ENCODE data around the gene SARDH. TPM values are rescaled to one million over a fixed set of nuclear protein-coding genes. Genes with fewer than 3 reads are reported as not detected.
"Not testable (repeated sequence)": the region's sequence is repeated elsewhere in the genome, so short reads cannot be mapped to it uniquely, and the experiment has no call there.

Gene SARDH
- total and polyA plus RNA-seq, 2 donors (not counting 1 experiment from before 2014, with no cell fraction given): 2.5 to 4.8 TPM

DNA sequence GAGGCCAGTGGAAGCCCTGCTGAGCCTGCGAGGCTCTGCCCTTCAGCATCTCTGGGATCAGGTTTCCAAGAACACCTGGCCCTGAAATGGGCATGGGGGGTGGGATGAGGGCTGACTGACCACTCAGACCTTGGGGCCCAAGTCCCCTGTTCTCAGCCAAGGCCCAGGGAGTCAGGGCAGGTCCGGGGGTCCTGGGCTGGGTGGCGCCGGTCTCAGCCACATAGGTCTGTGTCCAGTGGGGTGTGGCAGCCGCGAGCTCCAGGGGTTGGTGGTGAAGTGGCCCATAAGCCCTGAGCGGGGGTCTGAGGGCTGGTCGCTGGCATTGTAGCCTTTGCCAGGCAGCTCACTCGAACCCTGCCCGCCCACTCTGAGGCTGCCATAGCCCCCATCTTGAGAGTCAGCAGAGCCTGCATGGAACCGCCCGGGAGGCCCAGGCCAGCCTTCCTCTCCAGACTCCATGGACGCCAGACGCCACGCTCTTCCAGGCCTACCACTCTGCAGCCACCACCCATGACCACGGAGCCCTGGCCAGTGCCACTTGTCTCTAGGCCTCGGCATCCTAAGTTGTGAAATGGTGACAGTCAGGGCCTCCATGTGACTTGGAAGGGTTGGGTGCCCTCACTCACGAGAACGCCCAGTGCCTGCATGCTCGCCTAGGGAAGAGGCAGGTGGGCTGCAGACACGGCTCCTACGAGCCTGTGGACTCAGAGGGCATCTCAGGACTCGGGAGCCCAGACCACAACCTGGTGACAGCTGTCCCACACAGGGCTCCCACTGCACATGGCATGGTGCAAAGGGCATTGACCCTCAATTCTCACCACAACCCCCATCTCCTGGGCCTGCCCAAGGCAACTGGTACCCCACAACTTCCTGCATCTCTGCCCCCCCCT is 108.7 kb downstream of the SARDH start:
- Histone ChIP-seq H3K4me2 (ENCODE audit: extremely low read depth, insufficient read depth, low read length) (no peak overlapping the region), H3K9me3 (ENCODE audit: control insufficient read depth, insufficient read depth, low read depth, low read length) (no peaks in the 10 kb centered on the region), H4K20me1 (ENCODE audit: control insufficient read depth, extremely low read depth, insufficient read depth, low read length) (no peaks in the 10 kb centered on the region), H3K79me2 (ENCODE audit: control insufficient read depth, insufficient read depth, low read length) (no peaks in the 10 kb centered on the region), H3K27ac (ENCODE audit: insufficient read depth, low read length) (no peak overlapping the region), H3K4me1 (ENCODE audit: control insufficient read depth, extremely low read depth, insufficient read depth, low read length) (no peaks in the 10 kb centered on the region), H2AFZ (ENCODE audit: low read length) (no peak overlapping the region), H3K27me3 (ENCODE audit: control insufficient read depth, insufficient read depth, low read length) (peaks cover 4% of the 10 kb centered on the region), H3K4me3 (replicated peaks in 1 of 4; ENCODE audit: control extremely low read depth in 1 of 4, insufficient read depth in 1 of 4, low read depth in 3 of 4, low read length in 4 of 4) (no peak overlapping the region), H3K9ac (ENCODE audit: insufficient read depth, low read length) (no peak overlapping the region), H3K36me3 (ENCODE audit: control insufficient read depth, insufficient read depth, low read length) (no peaks in the 10 kb centered on the region)
- TF ChIP-seq, protein P1, sequence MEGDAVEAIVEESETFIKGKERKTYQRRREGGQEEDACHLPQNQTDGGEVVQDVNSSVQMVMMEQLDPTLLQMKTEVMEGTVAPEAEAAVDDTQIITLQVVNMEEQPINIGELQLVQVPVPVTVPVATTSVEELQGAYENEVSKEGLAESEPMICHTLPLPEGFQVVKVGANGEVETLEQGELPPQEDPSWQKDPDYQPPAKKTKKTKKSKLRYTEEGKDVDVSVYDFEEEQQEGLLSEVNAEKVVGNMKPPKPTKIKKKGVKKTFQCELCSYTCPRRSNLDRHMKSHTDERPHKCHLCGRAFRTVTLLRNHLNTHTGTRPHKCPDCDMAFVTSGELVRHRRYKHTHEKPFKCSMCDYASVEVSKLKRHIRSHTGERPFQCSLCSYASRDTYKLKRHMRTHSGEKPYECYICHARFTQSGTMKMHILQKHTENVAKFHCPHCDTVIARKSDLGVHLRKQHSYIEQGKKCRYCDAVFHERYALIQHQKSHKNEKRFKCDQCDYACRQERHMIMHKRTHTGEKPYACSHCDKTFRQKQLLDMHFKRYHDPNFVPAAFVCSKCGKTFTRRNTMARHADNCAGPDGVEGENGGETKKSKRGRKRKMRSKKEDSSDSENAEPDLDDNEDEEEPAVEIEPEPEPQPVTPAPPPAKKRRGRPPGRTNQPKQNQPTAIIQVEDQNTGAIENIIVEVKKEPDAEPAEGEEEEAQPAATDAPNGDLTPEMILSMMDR (conservative IDR thresholded peaks at IDR 0.05 in 1 of 2, IDR thresholded peaks at IDR 0.05 in 1 of 2; ENCODE audit: low read depth in 1 of 2, low read length in 2 of 2): no peak
- no peak for TF ChIP-seq EZH2 (IDR thresholded peaks at IDR 0.05; ENCODE audit: low read length, missing control alignments)
- no peak for DNase-seq (ENCODE audit: low read depth in 2 of 2)

DNA sequence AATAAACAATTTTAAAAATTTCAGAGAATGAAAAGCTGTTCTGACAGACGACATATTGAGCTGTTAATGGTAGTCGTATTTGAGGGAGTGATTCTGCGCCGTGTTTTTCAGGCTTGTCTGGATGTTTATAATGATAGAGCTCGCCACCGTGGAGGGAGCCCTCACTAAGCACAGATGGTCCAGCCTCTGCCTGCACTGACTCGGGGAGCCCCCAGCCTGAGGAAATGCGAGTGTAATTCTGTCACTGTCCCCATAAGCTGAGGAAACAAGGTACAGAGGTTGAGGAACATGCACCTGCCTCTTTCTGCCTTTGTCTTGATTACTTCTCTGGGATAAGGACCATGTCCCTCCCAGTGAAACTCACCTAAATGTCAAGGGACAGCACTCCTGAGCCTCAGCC is 109.4 kb downstream of the SARDH start:
- DNase-seq (ENCODE audit: low read depth in 2 of 2): no peak
- H3K36me3 ChIP-seq (ENCODE audit: control insufficient read depth, insufficient read depth, low read length): no peaks in the 10 kb centered on the region
- H3K9me3 ChIP-seq (ENCODE audit: control insufficient read depth, insufficient read depth, low read depth, low read length): no peaks in the 10 kb centered on the region
- no peaks in the 10 kb centered on the region for H4K20me1 ChIP-seq (ENCODE audit: control insufficient read depth, extremely low read depth, insufficient read depth, low read length)
- H3K4me2 ChIP-seq (ENCODE audit: extremely low read depth, insufficient read depth, low read length): no peak overlapping the region
- no peak overlapping the region for H3K9ac ChIP-seq (ENCODE audit: insufficient read depth, low read length)
- H3K79me2 ChIP-seq (ENCODE audit: control insufficient read depth, insufficient read depth, low read length): no peaks in the 10 kb centered on the region
- H3K4me1 ChIP-seq (ENCODE audit: control insufficient read depth, extremely low read depth, insufficient read depth, low read length): no peaks in the 10 kb centered on the region
- peaks cover 4% of the 10 kb centered on the region for H3K27me3 ChIP-seq (ENCODE audit: control insufficient read depth, insufficient read depth, low read length)
- no peak for TF ChIP-seq EZH2 (IDR thresholded peaks at IDR 0.05; ENCODE audit: low read length, missing control alignments)
- TF ChIP-seq, protein P1 (conservative IDR thresholded peaks at IDR 0.05 in 1 of 2, IDR thresholded peaks at IDR 0.05 in 1 of 2; ENCODE audit: low read depth in 1 of 2, low read length in 2 of 2): no peak
- H3K4me3 ChIP-seq (replicated peaks in 1 of 4; ENCODE audit: control extremely low read depth in 1 of 4, insufficient read depth in 1 of 4, low read depth in 3 of 4, low read length in 4 of 4): no peak overlapping the region
- H3K27ac ChIP-seq (ENCODE audit: insufficient read depth, low read length): no peak overlapping the region
- no peak overlapping the region for H2AFZ ChIP-seq (ENCODE audit: low read length)

DNA sequence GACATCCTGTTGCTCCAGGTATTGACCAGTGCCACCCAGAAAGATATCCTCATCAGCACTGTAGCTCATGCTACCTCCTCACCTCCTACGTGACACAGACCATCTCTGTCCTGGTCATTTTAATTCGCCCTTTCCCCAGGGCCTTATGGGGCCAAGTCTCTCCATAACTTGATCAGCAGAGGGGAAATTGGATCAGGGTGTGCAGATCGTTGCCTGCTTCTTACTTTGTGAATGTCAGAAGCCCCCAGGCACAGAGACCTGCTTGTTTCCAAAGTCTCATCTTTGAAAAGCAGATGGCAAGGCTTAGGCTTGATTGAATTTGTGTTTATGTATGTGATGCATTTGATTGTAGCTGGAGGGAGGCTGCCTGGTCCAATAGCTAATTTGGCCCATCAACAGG is 110.8 kb downstream of the SARDH start:
- no peak overlapping the region for H3K4me2 ChIP-seq (ENCODE audit: extremely low read depth, insufficient read depth, low read length)
- H3K4me1 ChIP-seq (ENCODE audit: control insufficient read depth, extremely low read depth, insufficient read depth, low read length): no peaks in the 10 kb centered on the region
- H3K9me3 ChIP-seq (ENCODE audit: control insufficient read depth, insufficient read depth, low read depth, low read length): no peaks in the 10 kb centered on the region
- no peak for TF ChIP-seq EZH2 (IDR thresholded peaks at IDR 0.05; ENCODE audit: low read length, missing control alignments)
- TF ChIP-seq, protein P1 (conservative IDR thresholded peaks at IDR 0.05 in 1 of 2, IDR thresholded peaks at IDR 0.05 in 1 of 2; ENCODE audit: low read depth in 1 of 2, low read length in 2 of 2): no peak
- peaks cover 4% of the 10 kb centered on the region for H3K27me3 ChIP-seq (ENCODE audit: control insufficient read depth, insufficient read depth, low read length)
- H3K36me3 ChIP-seq (ENCODE audit: control insufficient read depth, insufficient read depth, low read length): no peaks in the 10 kb centered on the region
- DNase-seq (ENCODE audit: low read depth in 2 of 2): no peak
- H3K4me3 ChIP-seq (replicated peaks in 1 of 4; ENCODE audit: control extremely low read depth in 1 of 4, insufficient read depth in 1 of 4, low read depth in 3 of 4, low read length in 4 of 4): no peak overlapping the region
- no peaks in the 10 kb centered on the region for H3K79me2 ChIP-seq (ENCODE audit: control insufficient read depth, insufficient read depth, low read length)
- no peaks in the 10 kb centered on the region for H4K20me1 ChIP-seq (ENCODE audit: control insufficient read depth, extremely low read depth, insufficient read depth, low read length)
- H3K27ac ChIP-seq (ENCODE audit: insufficient read depth, low read length): no peak overlapping the region
- H3K9ac ChIP-seq (ENCODE audit: insufficient read depth, low read length): no peak overlapping the region
- H2AFZ ChIP-seq (ENCODE audit: low read length): no peak overlapping the region

DNA sequence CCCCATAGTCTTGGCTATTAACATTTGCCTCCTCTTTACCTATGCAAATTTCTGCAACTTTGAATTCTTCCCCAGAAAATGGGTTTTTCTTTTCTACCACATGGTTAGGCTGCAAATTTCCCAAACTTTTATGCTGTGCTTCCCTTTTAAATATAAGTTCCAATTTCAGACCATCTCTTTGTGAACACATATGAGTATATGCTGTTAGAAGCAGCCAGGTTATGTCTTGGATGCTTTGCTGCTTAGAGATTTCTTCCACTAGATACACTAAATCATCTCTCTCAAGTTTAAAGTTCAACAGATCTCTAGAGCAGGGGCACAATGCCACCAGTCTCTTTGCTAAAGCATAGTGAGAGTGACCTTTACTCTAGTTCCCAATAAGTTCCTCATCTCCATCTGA is 112.1 kb downstream of the SARDH start:
- not testable (repeated sequence) for H3K27ac ChIP-seq (ENCODE audit: insufficient read depth, low read length); H2AFZ ChIP-seq (ENCODE audit: low read length); H3K9ac ChIP-seq (ENCODE audit: insufficient read depth, low read length); H3K4me3 ChIP-seq (replicated peaks in 1 of 4; ENCODE audit: control extremely low read depth in 1 of 4, insufficient read depth in 1 of 4, low read depth in 3 of 4, low read length in 4 of 4); H4K20me1 ChIP-seq (ENCODE audit: control insufficient read depth, extremely low read depth, insufficient read depth, low read length); H3K9me3 ChIP-seq (ENCODE audit: control insufficient read depth, insufficient read depth, low read depth, low read length); H3K36me3 ChIP-seq (ENCODE audit: control insufficient read depth, insufficient read depth, low read length); H3K4me2 ChIP-seq (ENCODE audit: extremely low read depth, insufficient read depth, low read length); H3K79me2 ChIP-seq (ENCODE audit: control insufficient read depth, insufficient read depth, low read length); DNase-seq (ENCODE audit: low read depth in 2 of 2); H3K4me1 ChIP-seq (ENCODE audit: control insufficient read depth, extremely low read depth, insufficient read depth, low read length); H3K27me3 ChIP-seq (ENCODE audit: control insufficient read depth, insufficient read depth, low read length)

Measured in fibroblast of lung (primary cell).